Suppressor macrophage treated with lipopolysaccharide for 1 hour (primary cell): ENCODE results near the gene KIF19.

Experiments used
- DNase-seq, 3 donors: peaks; one replicate each; pipeline ENCODE4 v3.0.0-alpha.2; 2020 to 2022

The KIF19 gene

DNA sequence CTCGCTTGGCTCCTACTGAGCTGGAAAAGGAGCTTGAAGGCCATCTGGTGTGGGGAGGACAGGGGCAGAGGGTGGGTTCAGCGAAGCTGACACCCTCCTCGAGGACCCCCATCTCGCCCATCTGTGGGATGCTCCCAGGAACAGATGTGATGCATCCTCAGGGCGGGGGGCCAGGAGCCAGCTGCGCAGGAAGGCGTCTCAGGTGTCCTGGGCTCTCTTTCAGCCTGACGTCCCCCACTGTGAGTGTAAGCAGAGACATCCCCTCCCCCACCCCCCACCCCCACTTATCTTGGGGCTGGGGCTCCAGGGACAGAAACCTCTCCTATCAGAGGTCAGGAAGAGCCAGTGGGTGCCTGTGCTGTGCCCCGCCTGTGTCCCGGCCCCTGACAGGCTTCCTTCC is 16.2 kb downstream of the KIF19 start:
- DNase-seq, result no peak

DNA sequence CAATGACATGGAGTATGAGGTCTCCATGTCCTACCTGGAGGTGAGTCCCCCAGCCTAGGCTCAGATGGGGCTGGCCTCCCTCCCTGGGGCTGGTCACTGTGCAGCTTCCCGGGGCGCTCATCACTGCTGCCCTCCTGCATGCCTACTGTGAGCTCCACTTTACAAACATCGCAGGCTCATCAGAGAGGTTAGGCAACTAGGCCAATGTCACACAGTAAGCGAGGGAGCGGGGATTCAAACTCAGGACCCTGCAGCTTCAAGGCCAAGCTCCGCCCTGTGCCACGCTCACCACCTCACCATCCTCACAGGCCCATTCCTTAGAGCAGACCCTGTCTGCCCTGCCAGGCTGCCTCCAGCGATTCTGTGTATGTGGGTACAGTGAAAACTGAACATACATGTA is 17.1 kb downstream of the KIF19 start:
- no peak for DNase-seq

DNA sequence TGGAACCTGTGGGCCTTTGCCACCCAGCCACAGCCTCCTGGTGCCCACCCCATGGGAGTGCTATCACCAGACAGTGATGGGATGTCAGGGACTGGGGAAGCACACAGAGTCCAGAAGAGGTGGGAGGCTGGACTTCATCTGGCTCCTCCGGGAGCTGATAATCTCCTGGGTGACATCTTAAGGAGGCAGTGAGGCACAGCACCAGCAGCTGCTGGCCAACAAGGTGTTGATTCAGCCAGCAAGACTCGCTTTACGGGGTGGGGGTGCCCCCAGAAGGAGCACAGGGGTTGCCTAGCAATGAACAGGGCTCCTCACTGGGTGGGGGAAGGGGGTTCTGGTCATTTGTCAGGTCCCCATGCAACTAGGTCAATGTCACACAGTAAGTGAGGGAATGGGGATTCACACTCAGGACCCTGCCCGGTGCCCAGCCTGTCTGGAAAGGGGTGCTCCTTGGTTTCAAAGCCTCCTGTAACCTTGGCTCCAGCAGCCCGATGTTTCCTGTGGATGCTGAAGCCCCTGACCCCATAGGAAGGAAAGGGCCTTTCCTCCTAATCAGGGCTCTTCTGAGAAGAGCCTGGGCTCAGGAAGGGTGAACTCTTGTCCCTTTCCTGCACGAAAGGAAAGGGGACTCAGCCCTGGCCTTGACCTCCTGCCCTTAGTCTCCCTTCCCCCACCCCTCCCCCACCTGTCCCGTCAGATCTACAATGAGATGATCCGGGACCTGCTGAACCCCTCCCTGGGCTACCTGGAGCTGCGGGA is 17.7 kb downstream of the KIF19 start:
- no peak for DNase-seq

DNA sequence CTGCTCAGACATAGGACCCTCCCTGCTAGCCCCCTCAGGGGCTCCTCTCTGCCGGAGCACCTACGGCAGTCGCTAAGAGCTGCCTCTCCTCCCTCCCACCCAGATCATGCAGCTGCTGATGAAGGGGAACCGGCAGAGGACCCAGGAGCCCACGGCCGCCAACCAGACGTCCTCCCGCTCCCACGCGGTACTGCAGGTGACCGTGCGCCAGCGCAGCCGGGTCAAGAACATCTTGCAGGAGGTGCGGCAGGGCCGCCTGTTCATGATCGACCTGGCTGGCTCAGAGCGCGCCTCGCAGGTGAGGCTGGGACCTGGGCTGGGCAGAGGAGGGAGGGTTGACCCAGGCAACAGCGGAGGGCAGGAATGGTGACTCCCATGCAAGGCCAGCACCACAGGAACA is 18.6 kb downstream of the KIF19 start:
- DNase-seq, result no peak

DNA sequence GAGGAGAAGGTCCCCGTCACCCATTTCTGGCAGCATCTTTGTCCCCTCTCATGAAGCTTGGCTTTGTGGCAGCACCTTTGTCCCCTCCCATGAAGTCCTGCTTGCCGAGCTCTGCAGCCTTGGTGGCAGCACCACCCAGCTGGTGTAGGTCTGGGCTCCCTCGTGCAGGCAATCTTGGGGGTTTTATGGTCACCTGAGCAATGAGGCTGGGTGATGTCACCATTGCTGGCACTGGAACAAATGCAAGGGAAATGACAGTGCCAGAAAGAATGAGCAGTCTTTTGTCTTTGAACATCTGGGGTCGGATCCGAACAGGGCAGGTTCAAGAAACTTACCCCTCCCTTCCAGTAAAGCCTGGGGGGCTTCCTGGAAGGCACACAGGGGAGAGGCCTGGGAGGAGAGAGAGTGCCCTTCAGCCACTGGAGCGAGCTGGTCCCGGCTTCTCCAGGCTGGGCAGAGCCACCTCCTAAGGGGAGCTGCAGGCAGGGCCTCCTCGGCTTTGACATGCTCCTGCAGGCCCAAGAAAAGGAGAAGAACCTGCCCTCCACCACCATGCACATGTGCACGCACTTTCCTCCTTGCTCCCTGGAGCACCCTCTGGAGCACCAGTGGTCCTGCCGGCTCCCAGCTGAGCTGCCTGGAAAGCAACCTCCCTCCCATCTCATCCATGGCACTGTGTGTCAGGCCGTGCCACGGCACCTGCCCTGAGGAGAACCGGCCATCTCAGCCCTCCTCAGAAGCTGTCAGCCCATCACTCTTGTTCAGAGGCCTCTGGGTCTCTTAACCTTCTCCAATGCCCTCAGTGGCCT is 19.6 kb downstream of the KIF19 start:
- no peak for DNase-seq

DNA sequence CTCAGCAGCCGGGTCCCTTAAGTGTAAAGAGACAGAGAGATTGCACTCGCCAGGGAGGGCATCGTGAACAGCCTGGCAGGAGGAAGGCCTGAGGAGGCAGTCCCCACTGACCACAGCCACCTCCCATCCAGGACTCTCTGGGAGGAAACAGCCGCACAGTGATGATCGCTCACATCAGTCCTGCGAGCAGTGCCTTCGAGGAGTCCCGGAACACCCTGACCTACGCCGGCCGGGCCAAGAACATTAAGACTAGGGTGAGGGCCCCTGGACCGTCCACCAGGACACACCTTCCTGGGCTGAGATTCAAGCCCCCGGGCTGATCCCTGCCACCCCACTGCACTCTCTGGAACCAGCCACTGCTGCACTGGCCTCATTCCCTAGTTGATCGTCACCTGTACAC is 21.6 kb downstream of the KIF19 start:
- no peak for DNase-seq

DNA sequence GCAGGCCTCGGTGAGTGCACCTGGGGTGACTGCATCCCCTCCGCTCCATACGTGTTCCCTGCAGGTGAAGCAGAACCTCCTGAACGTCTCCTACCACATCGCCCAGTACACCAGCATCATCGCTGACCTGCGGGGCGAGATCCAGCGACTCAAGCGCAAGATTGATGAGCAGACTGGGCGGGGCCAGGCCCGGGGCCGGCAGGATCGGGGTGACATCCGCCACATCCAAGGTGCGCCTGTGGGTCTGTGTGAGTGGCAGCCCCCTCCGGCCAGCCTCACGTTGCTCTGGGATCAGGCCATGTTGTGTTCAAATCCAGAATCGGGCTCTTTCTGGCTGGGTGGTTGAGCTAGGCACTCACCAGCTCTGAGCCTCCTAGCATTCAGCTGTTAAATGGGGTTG is 23.1 kb downstream of the KIF19 start:
- DNase-seq, result no peak

- no peak for DNase-seq
Observed at GRCh38 chr17:74350486-74350885, 24.5 kb downstream of the KIF19 start.

- DNase-seq, result peak in 1 of 3 donors; percentile 9
Observed at GRCh38 chr17:74351552-74352210, 25.7 kb downstream of the KIF19 start.

- no peak for DNase-seq
Observed at GRCh38 chr17:74353446-74354060, 27.5 kb downstream of the KIF19 start.

DNA sequence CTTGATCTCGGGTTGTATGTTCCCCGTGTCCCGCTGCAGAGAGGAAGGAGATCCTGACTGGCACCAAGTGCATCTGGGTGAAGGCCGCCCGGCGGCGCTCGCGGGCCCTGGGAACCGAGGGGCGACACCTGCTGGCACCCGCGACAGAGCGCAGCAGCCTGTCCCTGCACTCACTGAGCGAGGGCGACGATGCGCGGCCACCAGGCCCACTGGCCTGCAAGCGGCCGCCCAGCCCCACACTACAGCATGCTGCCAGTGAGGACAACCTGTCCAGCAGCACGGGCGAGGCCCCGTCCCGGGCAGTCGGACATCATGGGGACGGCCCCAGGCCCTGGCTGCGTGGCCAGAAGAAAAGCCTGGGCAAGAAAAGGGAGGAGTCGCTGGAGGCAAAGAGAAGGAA is 28.1 kb downstream of the KIF19 start:
- DNase-seq, result peak; percentile 79 to 90 (median 88)

DNA sequence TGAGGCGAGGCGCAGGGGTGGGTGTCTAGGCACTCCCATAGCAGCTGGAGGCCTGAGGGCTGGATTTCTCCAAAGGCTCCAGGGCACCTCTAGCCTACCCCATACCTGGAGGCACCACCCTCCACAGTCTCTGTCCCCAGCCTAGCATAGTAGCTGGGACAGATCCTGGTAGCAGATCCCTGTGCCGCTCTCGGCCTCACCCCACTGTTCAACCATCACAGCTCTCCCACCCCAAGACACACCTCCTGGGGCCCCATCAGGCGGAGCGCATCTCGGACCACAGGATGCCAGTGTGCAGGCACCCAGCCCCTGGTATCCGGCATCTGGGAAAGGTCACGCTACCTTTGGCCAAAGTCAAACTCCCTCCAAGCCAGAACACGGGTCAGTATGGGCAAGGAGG is 28.5 kb downstream of the KIF19 start:
- no peak for DNase-seq

- DNase-seq, result no peak
Observed at GRCh38 chr17:74355065-74355464, 29.0 kb downstream of the KIF19 start.

GRCh38 chr17:74356646-74357465 is 30.8 kb downstream of the KIF19 start:
- peak in 2 of 3 donors; percentile 32 to 50 for DNase-seq

- no peak for DNase-seq
Observed at GRCh38 chr17:74357466-74357809, 31.4 kb downstream of the KIF19 start.

DNA sequence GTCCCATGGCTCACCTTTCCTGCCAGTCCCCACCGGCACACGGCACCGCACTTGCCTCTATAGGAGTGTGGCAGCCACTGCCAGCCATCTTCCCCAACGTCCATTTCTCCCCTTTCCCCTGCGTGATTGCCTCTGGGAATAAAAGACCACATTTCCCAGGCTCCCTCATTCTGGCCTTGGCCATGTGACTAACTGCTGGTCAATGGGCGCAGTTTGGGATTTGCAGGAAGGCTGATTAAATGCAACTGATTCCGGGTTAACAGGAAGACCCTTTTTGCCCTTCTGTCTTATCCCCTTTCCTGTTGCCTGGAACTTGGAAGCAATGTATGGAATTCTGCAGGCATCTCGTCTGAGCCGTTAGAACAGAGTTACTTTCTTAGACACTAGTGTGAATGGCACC is 32.7 kb downstream of the KIF19 start:
- DNase-seq, result no peak

- DNase-seq, result no peak
Observed at GRCh38 chr17:74359916-74360315, 33.9 kb downstream of the KIF19 start.

GRCh38 chr17:74360899-74361229 is 34.8 kb downstream of the KIF19 start:
- DNase-seq, result no peak

DNA sequence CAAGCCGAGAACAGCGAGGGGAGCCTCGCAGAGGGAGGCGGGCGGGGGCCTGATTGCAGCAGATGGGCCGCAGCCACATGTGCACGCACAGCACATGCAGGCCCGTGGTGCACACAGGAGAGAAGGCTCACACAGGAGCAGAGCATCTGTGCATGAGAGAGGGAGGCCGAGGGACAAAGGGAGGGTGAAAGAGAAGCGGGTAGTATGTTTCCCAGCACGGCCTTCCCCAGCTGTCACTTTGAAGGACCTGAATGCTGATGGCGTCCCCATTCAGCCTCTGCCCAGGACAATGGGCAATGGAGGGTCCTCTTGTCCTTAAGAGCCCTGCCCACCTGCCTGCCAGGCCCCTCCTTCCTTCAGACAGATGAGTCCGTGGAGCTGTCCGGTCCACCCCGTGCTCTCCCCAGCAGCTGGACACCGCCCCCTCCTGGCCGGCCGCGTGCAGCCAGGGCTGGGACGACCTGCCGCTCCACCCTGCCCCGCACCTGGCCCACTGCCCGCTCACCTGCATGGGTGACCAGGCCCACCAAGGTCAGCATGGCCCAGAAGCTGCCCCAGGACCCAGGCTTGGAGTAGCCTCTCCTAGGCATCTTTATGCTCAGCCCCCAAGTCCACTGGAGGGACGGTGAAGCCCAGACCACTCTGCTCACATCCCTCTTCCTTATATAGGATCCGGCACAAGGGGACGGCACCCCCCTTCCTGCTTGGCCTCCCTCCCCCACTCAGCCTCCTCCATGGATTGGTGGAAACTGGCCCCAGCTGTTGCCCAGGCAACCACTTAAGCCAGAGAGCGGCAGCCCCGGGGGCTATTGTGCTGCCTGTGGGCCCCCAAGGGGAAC is 35.4 kb downstream of the KIF19 start, which contains the start of gene BTBD17:
Gene BTBD17, minus strand, starts transcription at position 639 of the 839 bp plus-strand sequence. Its CDS starts 49 bp downstream, at position 590.
- peak; percentile 42 to 74 (median 53) for DNase-seq

- DNase-seq, result no peak
Observed at GRCh38 chr17:74362069-74362405, 36.0 kb downstream of the KIF19 start.

DNA sequence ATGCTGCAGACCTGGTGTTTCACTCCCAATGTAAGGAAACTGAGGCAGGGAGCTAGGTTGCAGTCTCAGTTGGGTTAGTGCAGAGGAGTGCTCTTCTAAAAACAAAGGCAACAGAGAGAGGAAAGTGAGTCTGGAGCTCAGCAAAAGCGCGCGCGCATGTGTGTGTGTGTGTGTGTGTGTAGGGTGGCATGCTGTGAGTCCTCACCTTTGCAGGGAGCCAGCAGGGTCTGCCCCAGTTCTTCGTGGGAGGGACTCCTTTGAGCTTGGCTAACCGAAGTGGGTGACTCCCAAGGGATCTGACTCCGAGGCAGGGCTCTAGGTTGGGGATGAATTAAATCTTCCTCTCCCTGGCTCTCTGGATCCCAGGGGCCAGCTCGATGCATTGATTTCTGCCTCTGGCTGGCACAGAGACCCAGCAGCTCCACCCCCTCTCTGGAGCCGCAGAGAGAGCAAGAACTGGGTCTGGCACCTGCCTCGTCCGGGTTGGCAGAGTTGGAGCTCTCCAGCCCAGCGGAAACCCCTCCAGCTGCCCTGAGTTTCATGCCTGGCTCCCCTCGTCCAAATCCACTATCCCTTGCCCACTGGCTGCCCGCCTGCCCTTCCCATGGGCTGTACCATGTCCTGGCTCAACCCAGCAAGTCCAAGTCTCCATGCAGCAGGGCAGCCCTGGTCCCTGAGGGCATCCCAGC is 36.9 kb downstream of the KIF19 start:
- DNase-seq, result no peak
